GM19452 (cell line): ENCODE results near the gene CYFIP1.
"Not testable (repeated sequence)": the region's sequence is repeated elsewhere in the genome, so short reads cannot be mapped to it uniquely, and the experiment has no call there.

Source experiments
- ATAC-seq: cut with Tn5 transposase; IDR thresholded peaks from one replicate; pipeline ENCODE4 v1.9.1; 2021; ENCODE audit not compliant: unreplicated experiment

Gene CYFIP1

GRCh38 chr15:22980189-22981050 lies at the start of gene CYFIP1:
Gene CYFIP1 (minus strand): TSS chr15:22980368. CDS start chr15:22947285, 33,083 bp downstream.
- peak; percentile 60 for ATAC-seq

GRCh38 chr15:23026218-23026617 lies 46.0 kb upstream of the CYFIP1 start:
- ATAC-seq, result no peak

- ATAC-seq, result no peak
Observed at GRCh38 chr15:23022156-23022555, 42.0 kb upstream of the CYFIP1 start.

GRCh38 chr15:23014394-23015000 lies 34.3 kb upstream of the CYFIP1 start:
- ATAC-seq, result no peak

GRCh38 chr15:23013681-23014080 lies 33.5 kb upstream of the CYFIP1 start:
- no peak for ATAC-seq

- ATAC-seq, result not testable (repeated sequence)
Observed at GRCh38 chr15:23012616-23013015, 32.4 kb upstream of the CYFIP1 start.

GRCh38 chr15:23003736-23004135 lies 23.6 kb upstream of the CYFIP1 start:
- ATAC-seq, result no peak

- ATAC-seq, result no peak
Observed at GRCh38 chr15:23002920-23003319, 22.8 kb upstream of the CYFIP1 start.

GRCh38 chr15:22995795-22996194 lies 15.6 kb upstream of the CYFIP1 start:
- no peak for ATAC-seq

GRCh38 chr15:22992024-22992326 lies 11.8 kb upstream of the CYFIP1 start:
- ATAC-seq, result no peak

GRCh38 chr15:22989576-22990477 lies 9.7 kb upstream of the CYFIP1 start:
- ATAC-seq, result no peak

- ATAC-seq, result no peak
Observed at GRCh38 chr15:22988811-22989210, 8.6 kb upstream of the CYFIP1 start.

- ATAC-seq, result not testable (repeated sequence)
Observed at GRCh38 chr15:22981931-22982330, 1.8 kb upstream of the CYFIP1 start.

- no peak for ATAC-seq
Observed at GRCh38 chr15:22981051-22981840, 1.1 kb upstream of the CYFIP1 start.

- ATAC-seq, result peak; percentile 66
Observed at GRCh38 chr15:22979238-22980188, 655 bp downstream of the CYFIP1 start.

GRCh38 chr15:22978691-22979237 lies 1.4 kb downstream of the CYFIP1 start:
- peak; percentile 26 for ATAC-seq

- ATAC-seq, result no peak
Observed at GRCh38 chr15:22974745-22975144, 5.4 kb downstream of the CYFIP1 start.

- no peak for ATAC-seq
Observed at GRCh38 chr15:22973987-22974386, 6.2 kb downstream of the CYFIP1 start.

GRCh38 chr15:22973286-22973685 lies 6.9 kb downstream of the CYFIP1 start:
- ATAC-seq, result peak; percentile 53
